ENCODE results near the gene B4GALT5. TPM values are rescaled to one million over a fixed set of nuclear protein-coding genes. Genes with fewer than 3 reads are reported as not detected.

Gene B4GALT5
- total RNA-seq, 6 donors from 2014 or later = 16.2 to 49.0 (median 36.7) TPM

DNA sequence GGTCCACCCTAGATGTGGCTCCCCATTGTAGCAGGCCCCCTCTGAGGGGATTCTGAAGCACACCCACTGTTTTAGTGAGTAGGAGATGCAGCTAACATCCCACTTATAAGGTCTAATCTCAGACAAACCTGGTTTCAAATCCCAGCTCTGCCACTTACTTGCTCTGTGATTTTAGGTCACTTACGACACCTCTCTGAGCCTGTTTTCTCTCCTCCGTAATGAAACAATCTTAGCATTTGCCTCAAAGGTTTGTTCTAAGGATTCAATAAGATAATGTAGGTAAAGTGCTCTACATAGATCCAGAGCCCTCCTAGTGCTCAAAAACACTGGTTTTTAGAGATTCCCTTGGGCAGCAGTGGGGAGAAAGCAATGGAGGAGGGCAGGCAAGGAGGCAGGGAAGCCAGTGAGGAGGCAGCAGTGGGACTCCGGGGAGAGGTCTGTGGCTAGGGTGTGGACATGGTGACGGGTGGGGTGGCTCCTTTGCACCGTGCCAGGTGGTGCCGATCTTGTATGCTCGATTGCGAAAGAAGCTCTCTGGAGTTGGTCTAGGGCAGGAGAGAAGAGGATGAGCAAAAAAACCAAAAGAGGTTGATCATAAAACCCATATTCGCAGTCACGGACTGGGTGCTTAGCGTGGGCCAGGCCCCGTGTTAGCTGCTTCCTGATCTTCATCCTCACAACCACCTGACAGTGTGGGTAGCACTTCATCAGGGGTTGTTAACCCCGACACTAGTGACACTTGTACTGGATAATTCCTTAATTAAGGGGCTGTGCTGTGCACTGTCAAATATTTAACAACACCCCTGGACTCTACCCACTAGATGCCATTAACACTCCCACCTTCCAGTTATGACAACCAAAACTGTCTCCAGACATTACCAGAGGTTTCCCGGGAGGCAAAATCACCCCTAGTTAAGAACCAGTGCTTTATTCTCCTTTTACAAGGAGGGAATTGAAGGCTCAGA is 129.0 kb downstream of the B4GALT5 start:
- Histone ChIP-seq H3K27me3 (no peaks in the 10 kb centered on the region), H3K4me1 (peaks cover 8 to 30% (median 23%) of the 10 kb centered on the region in 4 donors), H3K9me3 (peaks cover 0 to 6% (median 2%) of the 10 kb centered on the region in 4 donors), H3K4me3 (no peak overlapping the region), H3K27ac (peak overlapping the region in 2 of 4 donors; percentile 42 to 48), H3K36me3 (no peaks in the 10 kb centered on the region)
- DNase-seq (no peak), ATAC-seq (ENCODE audit: low FRiP score in 2 of 2) (peak in 1 of 2 donors; percentile 47)
- TF ChIP-seq, protein P1, sequence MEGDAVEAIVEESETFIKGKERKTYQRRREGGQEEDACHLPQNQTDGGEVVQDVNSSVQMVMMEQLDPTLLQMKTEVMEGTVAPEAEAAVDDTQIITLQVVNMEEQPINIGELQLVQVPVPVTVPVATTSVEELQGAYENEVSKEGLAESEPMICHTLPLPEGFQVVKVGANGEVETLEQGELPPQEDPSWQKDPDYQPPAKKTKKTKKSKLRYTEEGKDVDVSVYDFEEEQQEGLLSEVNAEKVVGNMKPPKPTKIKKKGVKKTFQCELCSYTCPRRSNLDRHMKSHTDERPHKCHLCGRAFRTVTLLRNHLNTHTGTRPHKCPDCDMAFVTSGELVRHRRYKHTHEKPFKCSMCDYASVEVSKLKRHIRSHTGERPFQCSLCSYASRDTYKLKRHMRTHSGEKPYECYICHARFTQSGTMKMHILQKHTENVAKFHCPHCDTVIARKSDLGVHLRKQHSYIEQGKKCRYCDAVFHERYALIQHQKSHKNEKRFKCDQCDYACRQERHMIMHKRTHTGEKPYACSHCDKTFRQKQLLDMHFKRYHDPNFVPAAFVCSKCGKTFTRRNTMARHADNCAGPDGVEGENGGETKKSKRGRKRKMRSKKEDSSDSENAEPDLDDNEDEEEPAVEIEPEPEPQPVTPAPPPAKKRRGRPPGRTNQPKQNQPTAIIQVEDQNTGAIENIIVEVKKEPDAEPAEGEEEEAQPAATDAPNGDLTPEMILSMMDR (IDR thresholded peaks at IDR 0.05) = no peak
- TF ChIP-seq EP300 (IDR thresholded peaks at IDR 0.05) (no peak), POLR2AphosphoS5 (IDR thresholded peaks at IDR 0.05) (no peak), POLR2A (IDR thresholded peaks at IDR 0.05) (no peak)
- 66 to 73% methylated on average over 14 of the region's 14 CpGs for WGBS, 2 donors

DNA sequence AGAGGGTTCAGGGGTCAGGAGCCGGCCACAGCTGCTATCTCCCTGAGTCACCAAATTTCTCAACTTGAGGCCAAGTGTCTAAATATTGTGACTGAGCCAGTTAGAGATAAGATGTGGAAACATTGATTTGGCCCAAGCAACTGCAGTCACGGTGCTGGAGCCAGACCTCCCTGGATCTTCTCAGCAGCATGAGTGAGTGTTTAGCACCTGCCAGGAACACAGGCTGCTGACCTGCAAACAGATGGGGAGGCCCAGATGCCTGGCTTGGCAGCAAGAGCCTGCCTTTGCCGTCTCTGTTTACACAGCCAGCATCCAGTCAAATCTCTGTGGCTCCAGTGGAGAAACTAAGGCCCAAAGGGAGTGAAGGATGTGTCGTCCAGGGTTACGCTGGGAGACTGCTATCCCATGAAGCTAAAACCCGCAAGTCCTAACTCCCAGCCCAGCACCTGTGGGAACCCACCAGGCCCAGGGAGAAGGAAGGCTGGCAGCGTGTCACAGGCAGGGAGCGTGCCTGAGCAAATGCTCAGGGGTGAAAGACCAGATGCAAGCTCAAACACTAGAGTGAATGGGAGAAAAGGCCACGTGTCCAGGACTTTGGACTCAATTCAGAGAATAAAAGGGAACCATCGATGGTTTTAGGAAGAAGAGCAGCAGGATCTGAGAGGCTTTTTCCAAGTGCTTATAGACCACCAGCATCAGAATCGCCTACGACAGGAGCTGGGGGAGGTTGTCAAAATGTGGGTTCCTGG is 129.8 kb downstream of the B4GALT5 start:
- TF ChIP-seq EP300 (IDR thresholded peaks at IDR 0.05) (peak in 2 of 4 donors; percentile 30 to 51), POLR2AphosphoS5 (IDR thresholded peaks at IDR 0.05) (peak; percentile 61 to 62)
- TF ChIP-seq, protein P1 (IDR thresholded peaks at IDR 0.05) = no peak
- Histone ChIP-seq H3K27ac (peak overlapping the region in 2 of 4 donors; percentile 42 to 48), H3K4me1 (peaks cover 8 to 30% (median 23%) of the 10 kb centered on the region in 4 donors), H3K4me3 (no peak overlapping the region), H3K27me3 (no peaks in the 10 kb centered on the region), H3K36me3 (no peaks in the 10 kb centered on the region), H3K9me3 (peaks cover 0 to 6% (median 2%) of the 10 kb centered on the region in 4 donors)
- 63 to 64% methylated on average over 10 to 12 of the region's 12 CpGs for WGBS, 2 donors
- DNase-seq = peak in 1 of 2 donors; percentile 56
- peak; percentile 73 to 85 for ATAC-seq (ENCODE audit: low FRiP score in 2 of 2)

DNA sequence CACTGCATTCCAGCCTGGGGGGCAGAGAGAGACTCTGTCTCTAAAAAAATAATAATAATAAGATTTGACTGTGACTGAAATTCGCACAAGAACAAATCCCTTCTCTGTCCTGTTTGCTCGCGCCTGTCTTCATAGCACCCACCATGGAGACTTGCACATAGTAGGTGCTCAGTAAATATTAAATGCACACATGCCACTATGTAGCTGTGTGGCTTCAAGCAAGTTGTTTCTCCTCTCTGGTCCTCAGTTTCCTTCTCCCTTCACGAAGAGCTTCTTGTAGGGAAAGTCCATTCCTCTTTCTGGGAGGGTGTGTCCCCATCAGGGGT is 130.4 kb downstream of the B4GALT5 start:
- no peak for ATAC-seq (ENCODE audit: low FRiP score in 2 of 2)
- peak overlapping the region in 1 of 4 donors; percentile 42 for H3K27ac ChIP-seq
- no peak for DNase-seq
- no peak for TF ChIP-seq EP300 (IDR thresholded peaks at IDR 0.05)
- TF ChIP-seq, protein P1 (IDR thresholded peaks at IDR 0.05) = no peak
- TF ChIP-seq POLR2AphosphoS5 (IDR thresholded peaks at IDR 0.05) = no peak
- no peak for TF ChIP-seq POLR2A (IDR thresholded peaks at IDR 0.05)
- H3K27me3 ChIP-seq = no peaks in the 10 kb centered on the region
- H3K4me3 ChIP-seq = no peak overlapping the region
- H3K36me3 ChIP-seq = no peaks in the 10 kb centered on the region
- WGBS, 2 donors = 78% methylated on average over 4 of the region's 4 CpGs
- peaks cover 0 to 6% (median 2%) of the 10 kb centered on the region in 4 donors for H3K9me3 ChIP-seq
- peaks cover 8 to 30% (median 23%) of the 10 kb centered on the region in 4 donors for H3K4me1 ChIP-seq

Small RNA genes lying within 50 kb of the gene (small RNA-seq; reads per million reads assigned to genes)
- gene RN7SL197P (0 reads per million in 4 donors), gene SNRPFP1 (0 reads per million in 4 donors)

Other genes starting within 250 kb of the B4GALT5 start
- gene KCNB1, start 231.2 kb downstream of the B4GALT5 start, total RNA-seq = 1 to 10 TPM in 3 of 6 donors, under 1 TPM in 3; 0.40 to 2.2 (median 0.98) TPM
- gene PTGIS, start 145.7 kb downstream of the B4GALT5 start, total RNA-seq = 10 to 100 TPM in 4 of 6 donors, 1 to 10 TPM in 2; 8.2 to 71.4 (median 18.4) TPM
- 10 to 100 TPM; 13.2 to 19.6 (median 17.2) TPM for gene SLC9A8, start 99.0 kb upstream of the B4GALT5 start, total RNA-seq
- 1 to 10 TPM; 5.1 to 9.4 (median 6.4) TPM for gene SPATA2, start 201.7 kb upstream of the B4GALT5 start, total RNA-seq
- 100 to 1,000 TPM in 4 of 6 donors, 10 to 100 TPM in 2; 72.4 to 248 (median 173) TPM for gene RNF114, start 222.5 kb upstream of the B4GALT5 start, total RNA-seq